ENCODE results near the gene NUP98.

- TF ChIP-seq EZH2phosphoT487 (IDR thresholded peaks at IDR 0.05; ENCODE audit: borderline replicate concordance) = no peak
- TF ChIP-seq CTCF (conservative IDR thresholded peaks at IDR 0.05; ENCODE audit: low read length) = no peak
Measured at GRCh38 chr11:3637201-3637600, 160.2 kb downstream of the NUP98 start.
